ENCODE data around the gene PLPPR2. TPM values are rescaled to one million over a fixed set of nuclear protein-coding genes. Genes with fewer than 3 reads are reported as not detected.

The PLPPR2 gene
- total RNA-seq, 1 experiment from 2014 or later, result 5.6 TPM

- H3K27me3 ChIP-seq (replicated peaks; ENCODE audit: control insufficient read depth, insufficient read depth, low read length), result no peaks in the 10 kb centered on the region
- peaks cover 4% of the 10 kb centered on the region for H3K9me3 ChIP-seq
- no peaks in the 10 kb centered on the region for H3K27me3 Mint-ChIP-seq (ENCODE audit: insufficient read depth, unreplicated experiment)
- DNase-seq, result no peak
- H3K4me3 Mint-ChIP-seq (ENCODE audit: unreplicated experiment), result no peak overlapping the region
- intact Hi-C loops (cut with micrococcal nuclease; ENCODE audit: unreplicated experiment), result no loop called here
- BruUV-seq (replicated peaks), result no TSS peak
- peaks cover 4% of the 10 kb centered on the region for H3K4me1 Mint-ChIP-seq (ENCODE audit: low read depth, unreplicated experiment)
- TF ChIP-seq, protein P1, sequence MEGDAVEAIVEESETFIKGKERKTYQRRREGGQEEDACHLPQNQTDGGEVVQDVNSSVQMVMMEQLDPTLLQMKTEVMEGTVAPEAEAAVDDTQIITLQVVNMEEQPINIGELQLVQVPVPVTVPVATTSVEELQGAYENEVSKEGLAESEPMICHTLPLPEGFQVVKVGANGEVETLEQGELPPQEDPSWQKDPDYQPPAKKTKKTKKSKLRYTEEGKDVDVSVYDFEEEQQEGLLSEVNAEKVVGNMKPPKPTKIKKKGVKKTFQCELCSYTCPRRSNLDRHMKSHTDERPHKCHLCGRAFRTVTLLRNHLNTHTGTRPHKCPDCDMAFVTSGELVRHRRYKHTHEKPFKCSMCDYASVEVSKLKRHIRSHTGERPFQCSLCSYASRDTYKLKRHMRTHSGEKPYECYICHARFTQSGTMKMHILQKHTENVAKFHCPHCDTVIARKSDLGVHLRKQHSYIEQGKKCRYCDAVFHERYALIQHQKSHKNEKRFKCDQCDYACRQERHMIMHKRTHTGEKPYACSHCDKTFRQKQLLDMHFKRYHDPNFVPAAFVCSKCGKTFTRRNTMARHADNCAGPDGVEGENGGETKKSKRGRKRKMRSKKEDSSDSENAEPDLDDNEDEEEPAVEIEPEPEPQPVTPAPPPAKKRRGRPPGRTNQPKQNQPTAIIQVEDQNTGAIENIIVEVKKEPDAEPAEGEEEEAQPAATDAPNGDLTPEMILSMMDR (IDR thresholded peaks at IDR 0.05; ENCODE audit: insufficient read depth in 1 of 2, low read depth in 1 of 2, low read length in 1 of 2, severe bottlenecking in 1 of 2, unreplicated experiment in 1 of 2), result no peak
- no peak overlapping the region for H3K4me3 ChIP-seq (ENCODE audit: low read depth, low read length)
- ChIA-PET CTCF (interaction anchor here (0.6 to 2.2 kb wide), 4 partner anchors 9 to 45 kb away, joined by 3 to 14 read pairs (median 8); partner anchors contain the start of genes PRKCSH, RGL3 and SWSAP1), POLR2A (no interaction called here)
- no peak overlapping the region for H3K27ac Mint-ChIP-seq (ENCODE audit: unreplicated experiment)
- H3K9me3 Mint-ChIP-seq (ENCODE audit: unreplicated experiment), result peaks cover 8% of the 10 kb centered on the region
- no peaks in the 10 kb centered on the region for H3K4me1 ChIP-seq
- no peaks in the 10 kb centered on the region; the same call in 1 of the 2 replicates for H3K36me3 ChIP-seq (ENCODE audit: control insufficient read depth, insufficient read depth, low read length)
- H3K36me3 Mint-ChIP-seq (ENCODE audit: insufficient read depth, unreplicated experiment), result peaks cover 5% of the 10 kb centered on the region
Measured at GRCh38 chr19:11390359-11390758, 35.1 kb downstream of the PLPPR2 start.

DNA sequence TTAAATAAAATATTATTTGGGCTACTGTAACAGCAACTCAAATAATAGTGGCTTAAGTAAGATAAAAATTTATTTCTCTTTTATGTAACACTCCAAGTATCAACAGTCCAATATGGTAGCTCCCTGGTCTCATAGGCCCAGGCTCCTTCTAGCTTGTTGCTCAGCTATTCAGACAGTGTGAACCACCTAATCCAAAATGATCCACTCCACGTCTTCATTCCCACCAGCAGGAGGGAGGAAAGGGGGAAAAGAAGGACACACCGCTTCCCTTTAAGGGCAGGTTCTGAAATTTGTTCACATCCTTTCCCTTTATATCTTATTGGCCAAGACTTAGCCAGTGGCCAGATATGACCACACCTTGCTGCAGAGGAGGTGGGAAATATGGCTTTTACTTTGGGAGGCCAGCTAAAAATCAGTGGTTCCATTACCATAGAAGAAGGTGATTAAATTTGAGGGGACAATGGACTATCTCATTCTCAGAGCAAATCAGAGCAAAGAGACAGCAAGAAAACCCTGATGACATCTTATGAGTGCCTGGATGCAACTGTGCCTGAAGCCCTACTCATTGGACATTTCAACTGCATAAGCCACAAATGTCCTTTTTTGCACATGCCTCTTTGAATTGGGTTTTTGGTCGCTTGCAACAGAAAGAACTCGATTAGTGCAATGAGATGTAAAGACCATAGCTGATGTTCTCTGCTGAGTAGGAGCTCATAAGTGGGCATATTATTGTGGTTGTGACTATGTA lies 35.9 kb downstream of the PLPPR2 start:
- H3K27me3 Mint-ChIP-seq (ENCODE audit: insufficient read depth, unreplicated experiment), result no peaks in the 10 kb centered on the region
- BruUV-seq (replicated peaks), result no TSS peak

DNA sequence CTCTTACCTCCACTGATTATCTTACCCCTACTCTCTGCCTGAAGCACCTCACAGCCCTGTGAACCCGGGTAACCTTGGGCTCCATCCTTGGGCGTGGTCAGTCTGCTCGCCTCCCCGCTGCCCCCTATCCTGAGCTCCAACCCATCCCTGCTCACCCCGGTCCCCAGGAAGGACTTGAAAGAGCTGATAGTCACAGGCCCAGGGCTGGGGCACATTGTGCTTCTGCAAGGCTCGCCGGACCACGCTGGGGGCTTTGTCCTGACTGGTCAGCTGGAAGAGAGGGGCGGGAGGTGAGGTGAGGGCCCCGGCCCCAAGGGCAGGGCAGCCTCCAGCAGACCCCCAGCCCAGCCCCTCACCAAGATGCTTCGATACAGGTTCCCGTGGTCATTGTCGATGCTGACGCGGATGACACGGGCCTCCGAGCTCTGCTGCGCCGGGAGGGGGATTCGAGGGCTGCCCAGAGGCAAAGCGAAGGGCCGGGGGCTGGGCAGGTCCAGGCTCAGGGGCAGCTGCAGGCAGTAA lies 41.9 kb downstream of the PLPPR2 start:
- Mint-ChIP-seq H3K27ac (ENCODE audit: unreplicated experiment) (no peak overlapping the region), H3K36me3 (ENCODE audit: insufficient read depth, unreplicated experiment) (peaks cover 23% of the 10 kb centered on the region), H3K4me1 (ENCODE audit: low read depth, unreplicated experiment) (peaks cover 6% of the 10 kb centered on the region), H3K4me3 (ENCODE audit: unreplicated experiment) (no peak overlapping the region), H3K27me3 (ENCODE audit: insufficient read depth, unreplicated experiment) (no peaks in the 10 kb centered on the region), H3K9me3 (ENCODE audit: unreplicated experiment) (no peaks in the 10 kb centered on the region)
- no peaks in the 10 kb centered on the region for H3K4me1 ChIP-seq
- no peaks in the 10 kb centered on the region for H3K27me3 ChIP-seq (replicated peaks; ENCODE audit: control insufficient read depth, insufficient read depth, low read length)
- no TSS peak for BruUV-seq (replicated peaks)
- TF ChIP-seq, protein P1 (IDR thresholded peaks at IDR 0.05; ENCODE audit: insufficient read depth in 1 of 2, low read depth in 1 of 2, low read length in 1 of 2, severe bottlenecking in 1 of 2, unreplicated experiment in 1 of 2), result no peak
- DNase-seq, result no peak
- no peak overlapping the region for H3K4me3 ChIP-seq (ENCODE audit: low read depth, low read length)
- no peaks in the 10 kb centered on the region; the same call in 1 of the 2 replicates for H3K36me3 ChIP-seq (ENCODE audit: control insufficient read depth, insufficient read depth, low read length)
- ChIA-PET CTCF (interaction anchor here (1.4 kb wide), 1 partner anchor 14 kb away, joined by 5 read pairs; the partner anchor contains the start of gene EPOR), POLR2A (no interaction called here)
- intact Hi-C loops (cut with micrococcal nuclease; ENCODE audit: unreplicated experiment), result no loop called here
- no peaks in the 10 kb centered on the region for H3K9me3 ChIP-seq

More for the DNA sequence above, 35.9 kb downstream of the PLPPR2 start:
- Mint-ChIP-seq H3K27ac (ENCODE audit: unreplicated experiment) (no peak overlapping the region), H3K36me3 (ENCODE audit: insufficient read depth, unreplicated experiment) (peaks cover 8% of the 10 kb centered on the region), H3K9me3 (ENCODE audit: unreplicated experiment) (peaks cover 8% of the 10 kb centered on the region), H3K4me1 (ENCODE audit: low read depth, unreplicated experiment) (peaks cover 6% of the 10 kb centered on the region), H3K4me3 (ENCODE audit: unreplicated experiment) (no peak overlapping the region)
- Histone ChIP-seq H3K4me3 (ENCODE audit: low read depth, low read length) (no peak overlapping the region), H3K36me3 (ENCODE audit: control insufficient read depth, insufficient read depth, low read length) (no peaks in the 10 kb centered on the region; the same call in 1 of the 2 replicates), H3K9me3 (peaks cover 4% of the 10 kb centered on the region), H3K4me1 (no peaks in the 10 kb centered on the region), H3K27me3 (replicated peaks; ENCODE audit: control insufficient read depth, insufficient read depth, low read length) (no peaks in the 10 kb centered on the region)
- intact Hi-C loops (cut with micrococcal nuclease; ENCODE audit: unreplicated experiment), result no loop called here
- ChIA-PET POLR2A (interaction anchor here (0.9 kb wide), 1 partner anchor 11 kb away, joined by 6 read pairs; no protein-coding TSS in a partner anchor), CTCF (interaction anchor here (1.0 to 2.2 kb wide), 3 partner anchors 10 to 44 kb away, joined by 4 to 14 read pairs (median 11); partner anchors contain the start of genes PRKCSH and SWSAP1)
- no peak for DNase-seq
- TF ChIP-seq, protein P1 (IDR thresholded peaks at IDR 0.05; ENCODE audit: insufficient read depth in 1 of 2, low read depth in 1 of 2, low read length in 1 of 2, severe bottlenecking in 1 of 2, unreplicated experiment in 1 of 2), result no peak

Measured in Caco-2 (cell line).